K562 (cell line): ENCODE measurements around the gene KNSTRN. TPM values are rescaled to one million over a fixed set of nuclear protein-coding genes. Genes with fewer than 3 reads are reported as not detected.

ENCODE experiments used
- CBX3 ChIP-seq, 2 experiments: IDR thresholded peaks; 1 replicate in 1 of 2; 2 replicates in 1 of 2; pipeline ENCODE4 v1.6.1; 2012; ENCODE audit warnings: inconsistent platforms in 2 of 2, low read length in 2 of 2, borderline replicate concordance in 1 of 2, control low read depth in 1 of 2
- ETV6 ChIP-seq, 3 experiments: fragments of 150-350 bp in 1 of 3; sonication (generic) in 1 of 3; formaldehyde crosslinking in 1 of 3; IDR thresholded peaks; 2 replicates each; pipeline versions ENCODE4 v1.6.1 to v1.8.0; 2014 to 2022; ENCODE audit warnings: borderline replicate concordance in 2 of 3, low read depth in 2 of 3, antibody characterized with exemption in 1 of 3, low read length in 1 of 3, mild to moderate bottlenecking in 1 of 3, missing genetic modification reagents in 1 of 3
- GTF2A2 ChIP-seq: IDR thresholded peaks from 2 replicates; pipeline ENCODE4 v1.6.1; 2016; ENCODE audit warnings: mild to moderate bottlenecking, missing genetic modification characterization, missing compliant biosample characterization
- IRF1 ChIP-seq: sonication (generic); formaldehyde crosslinking; IDR thresholded peaks from 2 replicates; pipeline ENCODE4 v1.8.0; 2022; ENCODE audit warnings: missing genetic modification reagents, mild to moderate bottlenecking, borderline replicate concordance
- MECOM ChIP-seq: fragments of 250-450 bp; sonication (Bioruptor Pico); IDR thresholded peaks from 2 replicates; pipeline ENCODE4 v1.8.0; 2022; ENCODE audit warnings: inconsistent platforms
- MITF ChIP-seq: IDR thresholded peaks from 2 replicates; pipeline ENCODE4 v1.6.1; 2014; ENCODE audit warnings: antibody characterized with exemption
- SRSF1 ChIP-seq: fragments of 200-400 bp; formaldehyde crosslinking; IDR thresholded peaks from 2 replicates; pipeline ENCODE4 v1.6.1; 2017; ENCODE audit warnings: mild to moderate bottlenecking, low read depth, low read length, moderate library complexity
- ZBTB5 ChIP-seq: fragments of 450-650 bp; IDR thresholded peaks from 2 replicates; pipeline ENCODE4 v1.6.1; 2017; ENCODE audit warnings: antibody characterized with exemption
- ZC3H11A ChIP-seq: IDR thresholded peaks from 2 replicates; pipeline ENCODE4 v1.6.1; 2012; ENCODE audit warnings: low read depth, low read length, improper control_type of control experiment
- ZNF280A ChIP-seq: fragments of 450-650 bp; IDR thresholded peaks from 2 replicates; pipeline ENCODE4 v1.6.1; 2018; ENCODE audit warnings: mild to moderate bottlenecking, low read depth; ENCODE audit not compliant: partially characterized antibody
- ZNF318 ChIP-seq, 2 experiments: fragments of 450-650 bp; IDR thresholded peaks; 2 replicates each; pipeline ENCODE4 v1.6.1; 2016; ENCODE audit warnings: mild to moderate bottlenecking in 2 of 2, borderline replicate concordance in 1 of 2, low read depth in 1 of 2, moderate library complexity in 1 of 2
- ZNF778 ChIP-seq: fragments of 450-650 bp; formaldehyde crosslinking; IDR thresholded peaks from 2 replicates; pipeline ENCODE4 v1.4.0; 2020; ENCODE audit warnings: mild to moderate bottlenecking, moderate library complexity
- polyA plus RNA-seq, 8 experiments: library from polyadenylated mRNA; depleted of rRNA in 4 of 8; stranded (reverse) in 5 of 8; unstranded in 3 of 8; fragments of >200 nt; fragmentation: Nextera tagmentation in 2 of 8; fragmentation: Illumina TruSeq in 1 of 8; extraction: Ambion mirVana in 2 of 8; extraction: Trizol in 1 of 8; gene quantifications; 2 replicates each; pipeline versions ENCODE4 v1.2.1 to v1.2.3, GENCODE V29; 2011 to 2014; ENCODE audit warnings: inconsistent platforms in 1 of 8, missing spikeins in 1 of 8
- total RNA-seq, 7 experiments: library from RNA; depleted of rRNA in 6 of 7; stranded (reverse); fragments of >200 nt in 6 of 7; fragmentation: Illumina TruSeq in 2 of 7; extraction: Trizol in 2 of 7; gene quantifications; 2 replicates each; pipeline versions ENCODE4 v1.2.1 to v1.2.3, GENCODE V29; 2011 to 2021; ENCODE audit warnings: low replicate concordance in 1 of 7

KNSTRN gene
- total and polyA plus RNA-seq, 9 of the 15 experiments (the other 6 are each of a cell fraction or from before 2014, with no cell fraction given): 48.7 to 88.2 (median 66.3) TPM

GRCh38 chr15:40333922-40334492 lies 48.5 kb upstream of the KNSTRN start (continued):
- TF ChIP-seq ETV6 (IDR thresholded peaks at IDR 0.05; ENCODE audit: borderline replicate concordance in 1 of 2, low read depth in 2 of 2, low read length in 1 of 2) (0 out of 4 replicates have a peak, but pooled peaks of 1 of the 2 experiments have one; percentile 34), ETV6 (CRISPR knock-in tag; IDR thresholded peaks at IDR 0.05; ENCODE audit: borderline replicate concordance) (no peak), GTF2A2 (tag) (no peak), ZNF318 (IDR thresholded peaks at IDR 0.05; ENCODE audit: borderline replicate concordance in 1 of 2, low read depth in 1 of 2) (no peak), ZBTB5 (no peak), ZC3H11A (no peak), CBX3 (IDR thresholded peaks at IDR 0.05; ENCODE audit: borderline replicate concordance in 1 of 2, low read length in 2 of 2) (no peak), ZNF280A (no peak), MITF (peak; percentile 50; the same call in 1 of the 2 replicates), SRSF1 (no peak), IRF1 (CRISPR knock-in tag) (no peak), MECOM (CRISPR knock-in tag) (no peak), ZNF778 (CRISPR knock-in tag) (no peak)
